NOMO-1 (cell line): ENCODE results near the gene TNXB.
"Not testable (repeated sequence)": the region's sequence is repeated elsewhere in the genome, so short reads cannot be mapped to it uniquely, and the experiment has no call there.

Experiments
- DNase-seq, 2 experiments: peaks; one replicate each; lab custom pipeline; 2025; ENCODE audit not compliant: unreplicated experiment in 2 of 2; lab: John Stamatoyannopoulos, UW

Gene TNXB

DNA sequence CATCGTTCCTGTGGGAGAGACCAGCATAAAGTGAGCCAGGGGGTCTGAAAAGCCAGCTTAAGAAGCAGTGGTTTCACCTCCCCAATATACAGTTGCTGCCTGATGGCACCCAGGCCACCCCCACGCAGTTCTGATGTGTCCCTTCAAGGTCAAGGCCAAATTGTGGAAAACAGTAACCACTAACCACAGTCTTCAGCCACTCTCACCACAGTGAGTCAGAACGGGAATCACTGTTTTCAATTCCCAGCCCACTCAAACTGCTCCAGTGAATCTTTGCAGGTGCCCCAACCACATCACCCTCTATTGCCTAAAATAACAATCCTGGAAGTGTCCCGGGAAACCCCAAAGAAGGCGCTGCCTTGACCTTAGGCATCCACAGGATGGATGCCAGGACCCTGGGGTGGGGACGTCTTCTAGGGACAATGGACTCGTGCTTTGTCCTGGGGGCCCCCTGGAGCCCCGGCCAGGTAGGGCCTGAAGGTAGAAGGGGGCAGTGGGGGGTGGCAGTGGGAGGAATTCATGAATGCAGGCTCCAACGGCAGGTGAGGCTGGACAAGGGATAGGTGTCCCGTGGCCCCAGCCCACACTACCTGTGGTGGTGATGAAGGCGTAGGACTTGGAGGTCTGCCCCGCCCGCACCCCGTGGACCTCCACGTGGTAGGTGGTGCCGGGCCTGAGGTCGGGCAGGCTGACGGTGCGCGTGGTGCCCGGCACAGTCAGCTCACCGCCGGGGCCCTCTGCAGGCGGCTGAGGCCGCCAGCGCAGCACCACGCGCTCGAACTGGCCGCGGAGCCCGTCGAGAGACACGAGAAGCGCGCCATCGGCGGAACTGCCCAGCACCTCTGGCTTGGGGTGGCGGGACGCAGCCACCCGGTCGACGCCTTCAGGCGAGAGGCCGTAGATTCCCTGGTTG is 22.2 kb downstream of the TNXB start:
- no peak for DNase-seq

GRCh38 chr6:32085759-32086459 is 23.2 kb downstream of the TNXB start:
- DNase-seq, result no peak

- DNase-seq, result no peak
Observed at GRCh38 chr6:32084780-32085179, 24.4 kb downstream of the TNXB start.

GRCh38 chr6:32083812-32084768 is 25.0 kb downstream of the TNXB start:
- no peak for DNase-seq

- no peak for DNase-seq
Observed at GRCh38 chr6:32082935-32083334, 26.2 kb downstream of the TNXB start.

DNA sequence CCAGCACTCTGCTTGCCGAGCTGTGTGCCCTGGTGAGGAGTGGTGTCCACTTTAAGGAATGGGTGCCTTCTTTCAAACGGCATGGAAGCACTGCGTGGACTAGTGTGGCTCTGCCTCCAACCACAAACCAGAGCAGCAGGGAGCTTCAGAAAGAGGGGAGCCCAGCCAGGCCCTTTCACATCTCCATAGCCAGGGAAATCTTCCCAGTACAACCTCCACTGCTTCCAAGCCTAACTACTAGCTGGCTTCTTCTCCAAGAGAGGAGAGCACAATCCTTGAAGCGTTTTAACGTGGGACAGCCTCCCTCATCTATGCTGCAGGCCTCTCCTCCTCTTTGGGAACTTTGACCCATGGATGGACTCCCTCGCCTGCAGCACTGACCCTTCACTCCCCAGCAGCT is 26.7 kb downstream of the TNXB start:
- DNase-seq, result no peak

- DNase-seq, result peak; percentile 47 to 50
Observed at GRCh38 chr6:32081168-32081990, 27.8 kb downstream of the TNXB start.

DNA sequence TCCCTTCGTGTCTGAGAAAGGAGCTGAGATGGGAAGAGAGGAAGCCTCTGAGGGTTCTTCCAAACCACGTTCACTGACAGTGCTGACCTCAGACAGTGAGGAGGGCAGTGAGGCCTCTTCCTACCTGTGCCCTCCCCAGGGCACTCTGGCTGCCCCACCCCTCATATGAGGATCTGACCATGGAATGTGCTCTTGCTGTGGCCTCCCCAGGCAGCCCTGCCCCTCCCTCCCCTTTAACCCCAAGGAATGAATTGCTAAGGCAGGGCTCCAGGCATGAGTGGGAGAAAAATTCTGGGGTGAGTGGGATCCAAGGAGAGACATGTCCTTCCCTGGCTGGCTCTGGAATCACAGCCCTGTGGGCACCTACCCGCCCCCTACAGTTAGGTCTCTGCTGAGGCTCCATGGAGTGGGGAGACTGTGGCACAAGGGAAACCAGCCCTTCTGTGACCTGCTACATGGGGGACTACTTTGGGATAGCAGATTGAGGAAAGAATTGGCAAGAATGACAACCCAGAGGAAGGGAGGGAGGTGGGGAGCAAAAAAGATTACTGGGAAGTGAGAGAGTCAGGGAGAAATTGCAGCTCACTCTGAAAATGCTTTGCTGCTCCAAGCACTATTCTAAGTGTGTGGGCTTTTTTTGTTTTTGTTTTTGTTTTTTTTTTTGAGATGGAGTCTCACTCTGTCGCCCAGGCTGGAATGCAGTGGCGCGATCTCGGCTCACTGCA is 29.4 kb downstream of the TNXB start:
- no peak for DNase-seq

DNA sequence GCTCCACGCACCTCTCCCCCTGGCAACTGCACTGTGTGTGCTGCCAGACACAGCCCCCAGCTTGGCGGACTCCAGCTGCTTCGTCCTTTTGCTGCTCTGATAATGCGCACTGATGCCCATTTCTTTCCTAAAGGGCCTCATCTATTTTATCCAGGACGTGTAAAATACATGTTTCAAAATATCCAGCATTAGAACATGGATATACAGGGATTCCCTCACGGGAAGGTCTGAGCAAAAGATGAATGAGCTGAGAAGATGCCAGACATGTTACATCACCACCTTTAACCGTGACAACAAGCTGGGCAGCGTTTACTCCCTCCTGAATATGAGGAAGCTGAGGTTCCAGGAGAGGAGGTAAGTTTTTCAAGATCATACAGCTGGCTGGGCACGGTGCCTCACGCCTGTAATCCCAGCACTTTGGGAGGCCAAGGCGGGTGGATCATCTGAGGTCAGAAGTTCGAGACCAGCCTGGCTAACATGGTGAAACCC is 32.8 kb downstream of the TNXB start:
- DNase-seq, result peak; percentile 8 to 28

- no peak for DNase-seq
Observed at GRCh38 chr6:32075781-32076180, 33.4 kb downstream of the TNXB start.

- no peak for DNase-seq
Observed at GRCh38 chr6:32074996-32075532, 34.1 kb downstream of the TNXB start.

GRCh38 chr6:32073613-32074012 is 35.5 kb downstream of the TNXB start:
- no peak for DNase-seq

GRCh38 chr6:32073101-32073500 is 36.0 kb downstream of the TNXB start:
- DNase-seq, result no peak

DNA sequence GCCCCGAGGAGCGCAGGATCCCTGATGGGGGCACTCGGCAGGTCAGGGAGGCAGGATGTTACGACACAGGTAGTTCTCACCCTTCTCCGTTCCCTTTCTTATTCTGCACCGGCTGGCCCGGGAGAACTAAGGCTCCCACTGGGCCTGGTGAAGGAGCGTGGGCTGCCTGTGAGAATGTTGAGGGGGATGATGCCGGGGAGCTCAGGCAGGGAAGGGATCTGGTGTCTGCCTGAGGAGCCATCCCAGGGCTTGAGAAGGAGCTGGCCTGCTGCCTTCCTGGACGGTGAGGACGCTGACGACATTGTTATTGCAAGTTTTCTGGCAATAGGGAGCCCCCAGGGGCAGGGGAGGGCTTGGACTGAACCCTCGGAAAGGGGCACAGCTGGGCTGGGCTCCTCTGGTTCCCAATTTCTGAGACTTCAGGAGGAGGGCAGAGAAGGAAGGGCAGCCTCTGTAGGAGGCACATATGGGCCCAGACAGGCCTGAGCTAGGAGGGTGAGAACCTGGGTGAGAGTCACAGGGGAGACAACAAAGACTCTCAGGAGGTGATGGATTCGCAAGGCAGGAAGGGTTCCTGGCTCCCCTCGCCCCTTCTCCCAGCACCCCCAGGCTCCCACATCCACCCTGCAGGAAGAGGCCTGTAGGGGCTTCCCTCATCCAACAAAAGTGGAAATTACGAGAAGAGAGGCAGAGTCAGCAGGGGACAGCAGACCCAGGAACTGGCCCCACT is 38.2 kb downstream of the TNXB start:
- DNase-seq, result no peak

GRCh38 chr6:32069878-32070515 is 39.1 kb downstream of the TNXB start:
- DNase-seq, result no peak

- no peak for DNase-seq
Observed at GRCh38 chr6:32069460-32069859, 39.7 kb downstream of the TNXB start.

GRCh38 chr6:32068867-32069266 is 40.3 kb downstream of the TNXB start:
- no peak for DNase-seq

DNA sequence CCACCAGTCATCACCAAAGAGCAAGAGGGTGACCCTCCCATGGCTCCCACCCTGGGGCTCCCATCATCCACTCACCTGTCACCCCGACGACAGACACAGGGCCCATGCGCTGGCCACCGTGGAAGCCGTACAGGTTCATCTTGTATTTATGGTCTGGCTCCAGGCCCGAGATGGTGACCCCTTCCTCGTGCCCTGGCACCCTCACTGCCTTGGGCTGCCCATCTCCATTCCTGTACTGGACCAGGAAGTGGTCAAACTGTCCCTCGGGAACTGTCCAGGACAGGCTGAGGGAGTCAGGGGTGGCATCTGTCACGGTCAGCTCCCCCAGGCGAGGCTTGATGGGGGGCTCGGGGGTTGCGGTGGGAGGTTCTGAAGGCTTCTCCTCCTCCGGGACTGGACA is 40.8 kb downstream of the TNXB start:
- not testable (repeated sequence) for DNase-seq
